ENCODE measurements around the gene KAZN. TPM values are rescaled to one million over a fixed set of nuclear protein-coding genes. Genes with fewer than 3 reads are reported as not detected.
"Not testable (repeated sequence)": the region's sequence is repeated elsewhere in the genome, so short reads cannot be mapped to it uniquely, and the experiment has no call there.

The KAZN gene
- total RNA-seq, 1 donor = 3.9 TPM

GRCh38 chr1:14571810-14572767 is 26.4 kb upstream of the KAZN start:
- peak; percentile 29 for TF ChIP-seq CTCF (IDR thresholded peaks at IDR 0.05; ENCODE audit: insufficient read depth, low read length)
- DNase-seq (ENCODE audit: low read depth) = peak; percentile 4
- H3K4me3 ChIP-seq (ENCODE audit: low read depth, low read length) = no peak overlapping the region

GRCh38 chr1:14572861-14573260 is 25.6 kb upstream of the KAZN start:
- H3K4me3 ChIP-seq (ENCODE audit: low read depth, low read length) = no peak overlapping the region
- TF ChIP-seq CTCF (IDR thresholded peaks at IDR 0.05; ENCODE audit: insufficient read depth, low read length) = no peak
- no peak for DNase-seq (ENCODE audit: low read depth)

DNA sequence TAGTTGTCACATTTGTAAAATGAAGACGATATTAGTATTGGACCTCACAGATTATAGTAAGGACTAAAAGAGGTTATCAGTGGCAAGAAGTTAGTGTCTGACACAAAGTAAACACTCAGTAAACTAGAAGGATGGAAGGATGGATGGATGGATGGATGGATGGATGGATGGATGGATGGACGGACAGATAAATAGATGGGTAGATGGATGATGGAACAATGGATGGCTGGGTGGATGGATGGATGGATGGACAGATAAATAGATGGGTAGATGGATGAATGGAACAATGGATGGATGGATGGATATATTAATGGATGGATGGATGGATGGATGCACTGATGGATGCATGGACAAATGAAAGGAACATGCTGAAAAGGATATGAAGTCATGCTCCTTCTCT is 22.3 kb upstream of the KAZN start:
- H3K4me3 ChIP-seq (ENCODE audit: low read depth, low read length) = no peak overlapping the region
- no peak for TF ChIP-seq CTCF (IDR thresholded peaks at IDR 0.05; ENCODE audit: insufficient read depth, low read length)
- DNase-seq (ENCODE audit: low read depth) = no peak

DNA sequence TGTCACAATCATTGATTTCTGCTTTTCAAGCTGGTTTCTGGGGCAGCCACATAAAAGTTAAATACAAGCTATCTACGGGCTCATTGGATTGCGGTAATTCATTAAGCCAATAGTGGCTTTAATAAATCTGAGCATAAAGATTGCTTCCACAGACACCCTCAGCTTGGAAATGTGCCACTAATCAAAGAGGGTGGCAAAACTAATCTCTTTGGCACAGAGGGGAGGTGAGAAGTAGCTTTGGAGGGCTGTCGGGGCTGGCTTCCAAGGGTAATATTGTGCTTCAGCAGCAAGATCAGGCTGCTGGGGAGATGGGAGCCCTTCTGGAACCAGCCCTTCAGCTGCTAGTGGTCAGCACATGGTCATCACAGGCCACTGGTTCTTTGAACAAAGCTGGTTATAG is 21.2 kb upstream of the KAZN start:
- DNase-seq (ENCODE audit: low read depth) = no peak
- no peak for TF ChIP-seq CTCF (IDR thresholded peaks at IDR 0.05; ENCODE audit: insufficient read depth, low read length)
- no peak overlapping the region for H3K4me3 ChIP-seq (ENCODE audit: low read depth, low read length)

DNA sequence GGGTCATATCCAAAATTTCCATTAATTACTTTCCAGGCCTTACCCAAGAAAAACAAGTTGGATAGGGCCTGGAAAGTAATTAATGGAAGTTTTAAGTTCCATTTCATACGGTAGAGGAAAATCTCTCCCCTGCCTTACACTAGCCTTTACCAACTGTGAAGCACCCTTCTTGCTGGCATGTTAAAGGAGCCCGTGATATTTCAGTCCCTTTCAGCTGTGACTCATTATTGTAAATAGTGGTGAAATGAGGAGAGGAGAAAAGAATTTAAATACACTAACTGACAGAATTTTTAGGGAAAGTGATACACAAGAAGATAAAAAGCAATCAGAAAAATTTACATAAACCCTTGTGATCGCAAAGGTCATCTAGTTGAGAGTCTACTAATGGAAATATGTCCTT is 20.3 kb upstream of the KAZN start:
- DNase-seq (ENCODE audit: low read depth) = peak; percentile 17
- H3K4me3 ChIP-seq (ENCODE audit: low read depth, low read length) = no peak overlapping the region
- no peak for TF ChIP-seq CTCF (IDR thresholded peaks at IDR 0.05; ENCODE audit: insufficient read depth, low read length)

DNA sequence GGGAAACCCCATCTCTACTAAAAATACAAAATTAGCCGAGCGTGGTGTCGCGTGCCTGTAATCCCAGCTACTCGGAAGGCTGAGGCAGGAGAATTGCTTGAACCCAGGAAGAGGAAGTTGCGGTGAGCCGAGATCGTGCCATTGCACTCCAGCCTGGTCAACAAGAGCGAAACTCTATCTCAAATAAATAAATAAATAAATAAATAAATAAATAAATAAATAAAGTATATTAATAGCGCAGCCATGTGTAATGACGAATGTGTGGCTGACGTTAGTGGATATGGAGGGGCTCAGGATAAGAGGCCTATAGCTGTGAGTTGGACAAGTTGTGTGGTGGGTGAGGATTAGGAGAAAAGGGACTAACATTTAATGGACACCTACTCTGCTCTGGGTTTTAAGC is 18.2 kb upstream of the KAZN start:
- not testable (repeated sequence) for H3K4me3 ChIP-seq (ENCODE audit: low read depth, low read length); DNase-seq (ENCODE audit: low read depth)

DNA sequence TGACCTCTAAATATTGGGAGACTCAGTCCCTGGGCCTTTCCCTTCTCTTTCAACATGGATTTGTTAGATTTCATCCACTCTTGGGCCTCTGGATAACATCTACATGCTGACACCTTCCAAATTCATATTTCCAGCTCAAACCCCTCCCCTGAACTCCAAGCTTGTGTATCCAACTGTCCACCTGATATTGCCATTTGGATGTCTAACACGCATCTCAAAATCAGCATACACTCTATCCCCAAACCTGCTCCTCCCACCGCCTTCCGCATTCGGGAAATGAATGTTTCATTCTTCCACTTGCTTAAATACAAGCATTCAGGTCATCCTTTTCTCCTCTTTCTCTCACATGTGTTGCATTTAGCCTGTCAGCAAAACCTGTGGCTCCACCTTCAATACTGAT is 17.5 kb upstream of the KAZN start:
- no peak for TF ChIP-seq CTCF (IDR thresholded peaks at IDR 0.05; ENCODE audit: insufficient read depth, low read length)

More for the DNA sequence above, 17.5 kb upstream of the KAZN start:
- no peak overlapping the region for H3K4me3 ChIP-seq (ENCODE audit: low read depth, low read length)
- DNase-seq (ENCODE audit: low read depth) = no peak

Data from fibroblast of the aortic adventitia (primary cell).